GM12801 (cell line): ENCODE measurements around the gene CADPS.

Source experiments
- TF ChIP-seq, protein P1 (sequence below): IDR thresholded peaks from one replicate; pipeline ENCODE4 v1.5.1; 2011; ENCODE audit warnings: control low read depth; ENCODE audit not compliant: insufficient read length; ENCODE audit errors: extremely low read depth

Gene CADPS

DNA sequence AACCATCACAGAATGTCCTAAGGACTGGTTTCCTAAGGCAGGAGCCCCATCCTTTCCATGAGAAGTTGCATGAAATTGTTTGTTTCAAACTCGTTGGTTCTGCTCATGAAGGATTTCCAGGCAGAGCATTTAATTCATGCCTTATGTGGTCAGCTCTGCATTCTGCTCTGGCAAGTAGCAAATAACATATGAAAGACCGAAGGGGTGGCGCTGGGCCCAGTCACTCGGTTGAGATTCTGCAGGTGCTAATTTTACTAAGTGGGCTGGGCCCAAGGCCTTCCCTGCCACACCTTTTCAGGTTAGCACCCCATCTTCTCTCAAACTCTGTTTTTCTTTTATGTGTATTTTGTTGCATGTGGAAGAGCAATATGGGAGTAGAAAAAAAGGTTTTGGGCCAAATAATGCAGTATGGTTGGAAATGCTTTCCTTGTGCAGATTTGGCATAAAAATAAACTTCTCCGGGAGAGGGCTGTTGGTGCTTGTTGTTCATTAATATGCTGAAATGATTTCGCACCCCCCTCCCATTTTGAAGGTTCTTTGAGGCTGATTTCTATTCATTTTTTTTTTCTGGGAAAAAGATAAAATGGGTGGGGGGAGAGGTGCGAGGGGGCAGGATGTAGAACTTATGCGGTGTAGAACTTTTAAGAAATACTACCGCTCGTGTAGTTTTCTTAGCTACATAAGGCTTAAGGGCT, 318.9 kb downstream of the CADPS start:
- TF ChIP-seq, protein P1, sequence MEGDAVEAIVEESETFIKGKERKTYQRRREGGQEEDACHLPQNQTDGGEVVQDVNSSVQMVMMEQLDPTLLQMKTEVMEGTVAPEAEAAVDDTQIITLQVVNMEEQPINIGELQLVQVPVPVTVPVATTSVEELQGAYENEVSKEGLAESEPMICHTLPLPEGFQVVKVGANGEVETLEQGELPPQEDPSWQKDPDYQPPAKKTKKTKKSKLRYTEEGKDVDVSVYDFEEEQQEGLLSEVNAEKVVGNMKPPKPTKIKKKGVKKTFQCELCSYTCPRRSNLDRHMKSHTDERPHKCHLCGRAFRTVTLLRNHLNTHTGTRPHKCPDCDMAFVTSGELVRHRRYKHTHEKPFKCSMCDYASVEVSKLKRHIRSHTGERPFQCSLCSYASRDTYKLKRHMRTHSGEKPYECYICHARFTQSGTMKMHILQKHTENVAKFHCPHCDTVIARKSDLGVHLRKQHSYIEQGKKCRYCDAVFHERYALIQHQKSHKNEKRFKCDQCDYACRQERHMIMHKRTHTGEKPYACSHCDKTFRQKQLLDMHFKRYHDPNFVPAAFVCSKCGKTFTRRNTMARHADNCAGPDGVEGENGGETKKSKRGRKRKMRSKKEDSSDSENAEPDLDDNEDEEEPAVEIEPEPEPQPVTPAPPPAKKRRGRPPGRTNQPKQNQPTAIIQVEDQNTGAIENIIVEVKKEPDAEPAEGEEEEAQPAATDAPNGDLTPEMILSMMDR: no peak

DNA sequence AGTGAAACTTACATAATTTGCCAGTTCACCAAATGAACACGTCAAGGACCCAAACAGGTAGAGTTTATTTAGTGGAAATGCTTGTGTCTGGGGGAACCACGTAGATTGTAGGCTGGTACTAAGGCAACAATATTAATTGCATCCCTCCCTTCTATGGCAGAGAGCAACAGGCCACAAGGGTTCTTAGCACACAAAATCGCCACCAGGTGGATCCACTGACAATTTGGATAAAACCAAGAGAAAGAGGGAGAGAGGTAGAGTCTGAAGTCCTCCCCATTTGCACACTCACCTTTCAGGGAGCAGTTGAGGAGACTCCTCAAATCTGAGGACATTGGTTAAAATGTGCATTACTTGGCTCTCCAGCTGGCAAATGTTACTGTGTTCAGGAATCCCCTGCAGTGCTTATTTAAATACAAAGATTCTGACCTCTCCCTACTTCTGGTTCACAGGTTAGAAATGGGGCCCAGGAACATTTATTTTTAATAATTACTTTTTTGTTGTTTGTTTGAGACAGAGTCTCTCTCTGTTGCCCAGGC, 320.9 kb downstream of the CADPS start:
- TF ChIP-seq, protein P1: no peak

DNA sequence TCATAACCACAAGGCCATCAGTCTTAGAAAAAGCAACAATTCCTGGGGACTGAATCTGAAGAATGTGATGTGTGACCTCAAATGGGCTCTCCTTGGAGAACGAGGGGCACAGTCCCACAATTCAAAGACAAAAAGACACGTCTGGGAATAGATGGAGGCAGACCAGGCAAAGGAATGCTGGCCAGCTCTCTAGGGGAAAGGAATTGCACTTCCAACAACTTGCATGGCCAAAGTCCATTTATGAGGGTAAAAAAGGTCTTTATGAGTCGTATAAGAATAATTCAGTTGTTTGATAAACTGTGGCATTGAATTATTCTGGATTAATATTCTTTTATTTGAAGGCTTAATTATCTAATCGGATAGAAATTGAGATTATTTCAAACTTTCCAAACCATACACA, 321.4 kb downstream of the CADPS start:
- TF ChIP-seq, protein P1: no peak

DNA sequence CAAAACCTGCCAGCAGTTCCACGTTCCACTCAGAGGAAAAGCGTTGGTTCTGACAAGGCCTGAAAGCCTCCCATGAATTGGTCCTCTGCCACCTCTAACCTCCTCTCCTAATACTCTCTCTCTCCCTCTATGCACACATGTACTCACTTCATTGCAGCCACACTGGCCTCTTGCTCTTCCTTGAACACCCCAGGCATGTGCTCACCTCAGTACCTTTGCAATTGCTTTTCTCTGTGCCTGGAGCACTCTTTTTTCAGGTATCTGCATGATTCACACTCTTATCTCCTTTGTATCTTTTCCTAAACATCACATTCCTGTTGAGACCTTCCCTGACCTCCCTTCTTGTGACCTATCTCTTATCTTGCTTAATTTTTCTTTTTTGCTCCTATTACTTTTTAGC, 323.7 kb downstream of the CADPS start:
- TF ChIP-seq, protein P1: no peak

DNA sequence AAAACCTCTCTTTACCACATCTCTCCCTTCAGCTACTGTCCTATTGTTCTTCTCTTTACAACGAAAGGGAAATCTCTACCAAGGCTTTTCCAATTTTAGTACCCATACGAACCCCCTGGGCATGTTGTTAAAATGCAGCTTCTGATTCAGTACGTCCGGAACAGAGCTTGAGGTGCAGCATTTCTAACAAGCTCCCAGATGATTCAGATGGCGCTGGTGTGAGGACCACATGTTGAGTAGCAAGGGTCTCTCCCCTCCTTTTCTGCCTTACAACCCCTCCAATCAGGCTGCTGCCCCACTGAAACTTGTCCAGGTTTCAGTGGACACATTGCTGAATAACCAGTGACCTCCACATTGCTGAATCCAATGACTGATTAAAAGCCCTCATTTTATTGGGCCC, 324.8 kb downstream of the CADPS start:
- TF ChIP-seq, protein P1: no peak

DNA sequence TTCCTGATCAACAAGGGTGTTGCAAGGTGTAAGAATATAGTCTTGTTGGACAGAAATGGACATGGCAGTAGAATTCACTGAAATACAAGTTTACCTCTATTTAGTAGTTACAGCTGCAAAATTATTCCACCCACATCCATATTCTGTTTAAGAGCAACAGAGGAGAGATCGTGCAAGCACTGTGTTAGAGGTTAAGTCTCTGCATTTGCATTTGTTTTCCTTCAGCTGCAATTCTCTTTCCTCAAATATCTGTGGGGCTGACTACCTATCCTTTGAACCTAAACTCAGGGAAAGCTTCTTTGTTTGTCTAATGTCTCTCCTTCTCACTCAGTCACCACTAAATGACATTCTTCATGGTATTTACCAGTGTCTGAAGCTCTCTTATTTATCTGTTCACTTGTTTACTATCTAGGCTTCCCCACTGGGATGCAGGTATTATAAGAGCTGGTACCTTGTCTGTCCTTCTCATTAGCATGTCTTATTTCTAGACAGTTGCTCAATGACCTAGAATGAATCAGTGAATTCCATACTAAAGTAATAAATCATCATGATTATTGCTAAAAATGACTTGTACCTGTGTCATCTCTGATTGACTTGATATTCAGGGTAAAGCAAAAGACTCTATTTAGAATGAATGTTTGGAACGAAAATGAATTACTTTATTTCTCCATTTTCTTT, 326.5 kb downstream of the CADPS start:
- TF ChIP-seq, protein P1: no peak

DNA sequence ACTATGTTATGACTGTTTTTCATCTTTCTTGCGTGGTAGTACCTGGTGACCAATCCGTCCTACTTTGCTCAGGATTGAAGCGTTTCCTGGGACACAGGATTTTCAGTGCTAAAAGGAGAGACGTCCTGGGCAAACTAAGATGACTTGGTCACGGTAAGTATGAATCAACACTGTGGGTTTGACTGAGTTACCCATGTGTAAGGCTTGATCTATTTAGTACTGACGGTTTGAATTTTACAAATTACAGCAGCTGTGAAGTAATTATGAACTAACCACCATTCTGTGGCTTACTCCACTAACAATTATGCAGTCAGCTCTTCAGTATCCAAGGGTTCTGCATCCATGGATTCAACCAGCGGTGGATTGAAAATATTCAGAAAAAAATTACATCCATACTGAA, 328.9 kb downstream of the CADPS start:
- TF ChIP-seq, protein P1: no peak
